ENCODE data around the gene KCNK1. TPM values are rescaled to one million over a fixed set of nuclear protein-coding genes. Genes with fewer than 3 reads are reported as not detected.

The KCNK1 gene
- total RNA-seq, 1 experiment from 2014 or later, result not detected

DNA sequence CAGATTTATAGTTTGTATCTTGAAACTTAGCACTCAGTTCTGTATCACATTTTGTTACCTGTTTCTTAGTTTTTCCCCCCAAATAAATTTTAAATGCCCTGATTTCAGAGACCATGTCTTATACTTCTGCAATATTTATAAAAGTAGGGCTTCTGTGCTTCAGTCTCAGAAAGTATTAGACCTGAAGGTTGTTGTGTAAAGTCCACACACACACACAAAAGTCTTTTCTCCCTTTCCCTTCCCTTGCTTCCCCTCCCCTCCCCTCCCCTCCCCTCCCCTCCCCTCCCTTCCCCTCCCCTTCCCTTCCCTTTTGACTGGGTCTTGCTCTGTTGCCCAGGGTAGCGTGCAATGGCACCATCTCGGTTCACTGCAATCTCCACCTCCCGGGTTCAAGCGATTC, 41.0 kb upstream of the KCNK1 start:
- intact Hi-C loops (cut with micrococcal nuclease; ENCODE audit: unreplicated experiment), result no loop called here
- BruUV-seq (replicated peaks), result no TSS peak
- no peaks in the 10 kb centered on the region for H3K9me3 Mint-ChIP-seq (ENCODE audit: unreplicated experiment)
- no peak overlapping the region for H3K27ac Mint-ChIP-seq (ENCODE audit: unreplicated experiment)
- H3K4me1 ChIP-seq, result no peaks in the 10 kb centered on the region
- TF ChIP-seq, protein P1, sequence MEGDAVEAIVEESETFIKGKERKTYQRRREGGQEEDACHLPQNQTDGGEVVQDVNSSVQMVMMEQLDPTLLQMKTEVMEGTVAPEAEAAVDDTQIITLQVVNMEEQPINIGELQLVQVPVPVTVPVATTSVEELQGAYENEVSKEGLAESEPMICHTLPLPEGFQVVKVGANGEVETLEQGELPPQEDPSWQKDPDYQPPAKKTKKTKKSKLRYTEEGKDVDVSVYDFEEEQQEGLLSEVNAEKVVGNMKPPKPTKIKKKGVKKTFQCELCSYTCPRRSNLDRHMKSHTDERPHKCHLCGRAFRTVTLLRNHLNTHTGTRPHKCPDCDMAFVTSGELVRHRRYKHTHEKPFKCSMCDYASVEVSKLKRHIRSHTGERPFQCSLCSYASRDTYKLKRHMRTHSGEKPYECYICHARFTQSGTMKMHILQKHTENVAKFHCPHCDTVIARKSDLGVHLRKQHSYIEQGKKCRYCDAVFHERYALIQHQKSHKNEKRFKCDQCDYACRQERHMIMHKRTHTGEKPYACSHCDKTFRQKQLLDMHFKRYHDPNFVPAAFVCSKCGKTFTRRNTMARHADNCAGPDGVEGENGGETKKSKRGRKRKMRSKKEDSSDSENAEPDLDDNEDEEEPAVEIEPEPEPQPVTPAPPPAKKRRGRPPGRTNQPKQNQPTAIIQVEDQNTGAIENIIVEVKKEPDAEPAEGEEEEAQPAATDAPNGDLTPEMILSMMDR (IDR thresholded peaks at IDR 0.05; ENCODE audit: insufficient read depth in 1 of 2, low read depth in 1 of 2, low read length in 1 of 2, severe bottlenecking in 1 of 2, unreplicated experiment in 1 of 2), result no peak
- H3K27me3 Mint-ChIP-seq (ENCODE audit: insufficient read depth, unreplicated experiment), result peaks cover 8% of the 10 kb centered on the region
- no peaks in the 10 kb centered on the region for H3K36me3 Mint-ChIP-seq (ENCODE audit: insufficient read depth, unreplicated experiment)
- POLR2A ChIA-PET, result no interaction called here
- H3K4me1 Mint-ChIP-seq (ENCODE audit: low read depth, unreplicated experiment), result no peaks in the 10 kb centered on the region
- no peaks in the 10 kb centered on the region for H3K36me3 ChIP-seq (ENCODE audit: control insufficient read depth, insufficient read depth, low read length)
- H3K27me3 ChIP-seq (replicated peaks; ENCODE audit: control insufficient read depth, insufficient read depth, low read length), result no peaks in the 10 kb centered on the region
- H3K4me3 ChIP-seq (ENCODE audit: low read depth, low read length), result no peak overlapping the region
- H3K4me3 Mint-ChIP-seq (ENCODE audit: unreplicated experiment), result no peak overlapping the region
- H3K9me3 ChIP-seq, result no peaks in the 10 kb centered on the region
- DNase-seq, result no peak
- CTCF ChIA-PET, result no interaction called here

DNA sequence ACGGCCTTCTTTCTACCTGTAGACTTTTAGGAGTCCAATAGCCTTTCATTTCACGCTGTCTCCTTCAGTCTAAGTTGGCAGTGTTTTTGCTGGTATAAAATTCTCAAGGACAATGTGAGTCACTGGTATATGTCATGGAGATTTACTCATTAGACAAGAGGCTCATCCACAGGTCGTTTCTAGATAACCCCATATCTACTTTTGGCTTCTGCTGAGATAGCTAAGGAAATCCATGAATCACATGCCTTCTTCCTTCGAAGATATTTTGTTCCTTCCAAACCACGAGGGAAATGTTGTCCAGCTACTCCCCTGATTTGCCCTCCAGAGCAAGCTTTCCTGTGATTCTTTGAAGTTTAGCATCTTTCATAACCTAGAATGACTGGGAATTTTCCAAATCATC, 38.5 kb upstream of the KCNK1 start:
- no peaks in the 10 kb centered on the region for H3K27me3 ChIP-seq (replicated peaks; ENCODE audit: control insufficient read depth, insufficient read depth, low read length)
- Mint-ChIP-seq H3K9me3 (ENCODE audit: unreplicated experiment) (no peaks in the 10 kb centered on the region), H3K4me1 (ENCODE audit: low read depth, unreplicated experiment) (no peaks in the 10 kb centered on the region), H3K27ac (ENCODE audit: unreplicated experiment) (no peak overlapping the region), H3K36me3 (ENCODE audit: insufficient read depth, unreplicated experiment) (no peaks in the 10 kb centered on the region), H3K27me3 (ENCODE audit: insufficient read depth, unreplicated experiment) (peaks cover 11% of the 10 kb centered on the region), H3K4me3 (ENCODE audit: unreplicated experiment) (no peak overlapping the region)
- H3K9me3 ChIP-seq, result 0 out of 2 replicates have a peak, but pooled peaks cover 3% of the 10 kb centered on the region
- no peaks in the 10 kb centered on the region for H3K4me1 ChIP-seq
- intact Hi-C loops (cut with micrococcal nuclease; ENCODE audit: unreplicated experiment), result no loop called here
- BruUV-seq (replicated peaks), result no TSS peak
- DNase-seq, result no peak
- ChIA-PET POLR2A (no interaction called here), CTCF (no interaction called here)
- no peaks in the 10 kb centered on the region for H3K36me3 ChIP-seq (ENCODE audit: control insufficient read depth, insufficient read depth, low read length)
- no peak overlapping the region for H3K4me3 ChIP-seq (ENCODE audit: low read depth, low read length)
- TF ChIP-seq, protein P1 (IDR thresholded peaks at IDR 0.05; ENCODE audit: insufficient read depth in 1 of 2, low read depth in 1 of 2, low read length in 1 of 2, severe bottlenecking in 1 of 2, unreplicated experiment in 1 of 2), result no peak

DNA sequence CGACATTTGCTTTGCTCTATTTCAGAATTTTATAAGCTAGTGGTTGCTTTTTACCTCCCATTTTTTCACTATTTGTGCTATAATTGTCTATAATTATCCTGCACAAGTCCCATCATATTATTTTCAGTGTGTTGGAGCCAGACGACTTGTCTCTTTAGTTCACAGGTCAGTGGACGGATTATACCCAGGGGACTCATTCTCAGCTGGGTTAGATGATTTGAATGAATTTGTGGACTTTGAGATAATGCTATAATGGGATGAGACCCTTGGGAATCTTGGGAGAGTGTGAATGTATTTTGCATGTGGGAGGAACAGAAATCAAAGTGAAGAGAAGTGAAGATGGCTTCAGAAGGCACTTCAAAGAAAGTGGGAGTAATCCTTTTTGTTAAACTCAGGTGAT, 31.5 kb upstream of the KCNK1 start:
- H3K36me3 Mint-ChIP-seq (ENCODE audit: insufficient read depth, unreplicated experiment), result no peaks in the 10 kb centered on the region
- no peaks in the 10 kb centered on the region for H3K9me3 Mint-ChIP-seq (ENCODE audit: unreplicated experiment)
- no peak overlapping the region for H3K4me3 Mint-ChIP-seq (ENCODE audit: unreplicated experiment)
- intact Hi-C loops (cut with micrococcal nuclease; ENCODE audit: unreplicated experiment), result no loop called here
- Histone ChIP-seq H3K9me3 (0 out of 2 replicates have a peak, but pooled peaks cover 3% of the 10 kb centered on the region), H3K36me3 (ENCODE audit: control insufficient read depth, insufficient read depth, low read length) (no peaks in the 10 kb centered on the region), H3K4me1 (no peaks in the 10 kb centered on the region), H3K27me3 (replicated peaks; ENCODE audit: control insufficient read depth, insufficient read depth, low read length) (no peaks in the 10 kb centered on the region), H3K4me3 (ENCODE audit: low read depth, low read length) (no peak overlapping the region)
- CTCF ChIA-PET, result interaction anchor here (0.6 kb wide), 1 partner anchor 495 kb away, joined by 11 read pairs; no protein-coding TSS in a partner anchor
- TF ChIP-seq, protein P1 (IDR thresholded peaks at IDR 0.05; ENCODE audit: insufficient read depth in 1 of 2, low read depth in 1 of 2, low read length in 1 of 2, severe bottlenecking in 1 of 2, unreplicated experiment in 1 of 2), result no peak
- DNase-seq, result no peak
- H3K4me1 Mint-ChIP-seq (ENCODE audit: low read depth, unreplicated experiment), result no peaks in the 10 kb centered on the region
- no peak overlapping the region for H3K27ac Mint-ChIP-seq (ENCODE audit: unreplicated experiment)
- H3K27me3 Mint-ChIP-seq (ENCODE audit: insufficient read depth, unreplicated experiment), result peaks cover 9% of the 10 kb centered on the region
- POLR2A ChIA-PET, result no interaction called here
- BruUV-seq (replicated peaks), result no TSS peak
